Measurements from ENCODE around the gene PDCL2. TPM values are rescaled to one million over a fixed set of nuclear protein-coding genes. Genes with fewer than 3 reads are reported as not detected.

PDCL2 gene
- total RNA-seq, 1 experiment from 2014 or later, result not detected

- H3K36me3 ChIP-seq (ENCODE audit: control insufficient read depth, insufficient read depth, low read length), result no peaks in the 10 kb centered on the region
- H3K4me3 ChIP-seq (ENCODE audit: low read depth, low read length), result no peak overlapping the region
- Mint-ChIP-seq H3K36me3 (ENCODE audit: insufficient read depth, unreplicated experiment) (no peaks in the 10 kb centered on the region), H3K4me3 (ENCODE audit: unreplicated experiment) (no peak overlapping the region), H3K27ac (ENCODE audit: unreplicated experiment) (no peak overlapping the region), H3K4me1 (ENCODE audit: low read depth, unreplicated experiment) (peaks cover 2% of the 10 kb centered on the region), H3K27me3 (ENCODE audit: insufficient read depth, unreplicated experiment) (peaks cover 2% of the 10 kb centered on the region), H3K9me3 (ENCODE audit: unreplicated experiment) (no peaks in the 10 kb centered on the region)
- H3K27me3 ChIP-seq (replicated peaks; ENCODE audit: control insufficient read depth, insufficient read depth, low read length), result no peaks in the 10 kb centered on the region
- TF ChIP-seq CTCF (IDR thresholded peaks at IDR 0.05; ENCODE audit: insufficient read depth in 1 of 2, low read depth in 1 of 2, low read length in 1 of 2, severe bottlenecking in 1 of 2, unreplicated experiment in 1 of 2), result no peak
- intact Hi-C loops (cut with micrococcal nuclease; ENCODE audit: unreplicated experiment), result no loop called here
- no peaks in the 10 kb centered on the region for H3K4me1 ChIP-seq
- BruUV-seq (replicated peaks), result no TSS peak
- POLR2A ChIA-PET, result no interaction called here
- DNase-seq, result no peak
- CTCF ChIA-PET, result no interaction called here
- H3K9me3 ChIP-seq, result no peaks in the 10 kb centered on the region
Observed at GRCh38 chr4:55604996-55605395, 13.0 kb upstream of the PDCL2 start.

GRCh38 chr4:55600640-55601039, 8.6 kb upstream of the PDCL2 start:
- H3K4me3 ChIP-seq (ENCODE audit: low read depth, low read length), result no peak overlapping the region
- H3K4me3 Mint-ChIP-seq (ENCODE audit: unreplicated experiment), result no peak overlapping the region
- no peak for DNase-seq
- intact Hi-C loops (cut with micrococcal nuclease; ENCODE audit: unreplicated experiment), result no loop called here
- BruUV-seq (replicated peaks), result no TSS peak
- ChIA-PET CTCF (no interaction called here), POLR2A (no interaction called here)
- peaks cover 6% of the 10 kb centered on the region for H3K4me1 Mint-ChIP-seq (ENCODE audit: low read depth, unreplicated experiment)
- no peaks in the 10 kb centered on the region for H3K4me1 ChIP-seq
- peaks cover 5% of the 10 kb centered on the region for H3K27me3 Mint-ChIP-seq (ENCODE audit: insufficient read depth, unreplicated experiment)
- H3K27me3 ChIP-seq (replicated peaks; ENCODE audit: control insufficient read depth, insufficient read depth, low read length), result no peaks in the 10 kb centered on the region
- no peaks in the 10 kb centered on the region for H3K9me3 Mint-ChIP-seq (ENCODE audit: unreplicated experiment)
- H3K36me3 Mint-ChIP-seq (ENCODE audit: insufficient read depth, unreplicated experiment), result no peaks in the 10 kb centered on the region
- no peak overlapping the region for H3K27ac Mint-ChIP-seq (ENCODE audit: unreplicated experiment)
- H3K9me3 ChIP-seq, result no peaks in the 10 kb centered on the region
- no peaks in the 10 kb centered on the region for H3K36me3 ChIP-seq (ENCODE audit: control insufficient read depth, insufficient read depth, low read length)
- TF ChIP-seq CTCF (IDR thresholded peaks at IDR 0.05; ENCODE audit: insufficient read depth in 1 of 2, low read depth in 1 of 2, low read length in 1 of 2, severe bottlenecking in 1 of 2, unreplicated experiment in 1 of 2), result no peak

GRCh38 chr4:55598641-55599040, 6.6 kb upstream of the PDCL2 start:
- Histone ChIP-seq H3K36me3 (ENCODE audit: control insufficient read depth, insufficient read depth, low read length) (no peaks in the 10 kb centered on the region), H3K9me3 (no peaks in the 10 kb centered on the region), H3K4me3 (ENCODE audit: low read depth, low read length) (no peak overlapping the region), H3K27me3 (replicated peaks; ENCODE audit: control insufficient read depth, insufficient read depth, low read length) (no peaks in the 10 kb centered on the region), H3K4me1 (no peaks in the 10 kb centered on the region)
- POLR2A ChIA-PET, result no interaction called here
- TF ChIP-seq CTCF (IDR thresholded peaks at IDR 0.05; ENCODE audit: insufficient read depth in 1 of 2, low read depth in 1 of 2, low read length in 1 of 2, severe bottlenecking in 1 of 2, unreplicated experiment in 1 of 2), result no peak
- CTCF ChIA-PET, result no interaction called here
- intact Hi-C loops (cut with micrococcal nuclease; ENCODE audit: unreplicated experiment), result no loop called here
- no TSS peak for BruUV-seq (replicated peaks)
- no peak for DNase-seq
- H3K36me3 Mint-ChIP-seq (ENCODE audit: insufficient read depth, unreplicated experiment), result no peaks in the 10 kb centered on the region
- H3K4me3 Mint-ChIP-seq (ENCODE audit: unreplicated experiment), result no peak overlapping the region
- no peak overlapping the region for H3K27ac Mint-ChIP-seq (ENCODE audit: unreplicated experiment)
- peaks cover 5% of the 10 kb centered on the region for H3K27me3 Mint-ChIP-seq (ENCODE audit: insufficient read depth, unreplicated experiment)
- H3K4me1 Mint-ChIP-seq (ENCODE audit: low read depth, unreplicated experiment), result peaks cover 6% of the 10 kb centered on the region
- H3K9me3 Mint-ChIP-seq (ENCODE audit: unreplicated experiment), result no peaks in the 10 kb centered on the region
